WI38 (cell line): Measurements from ENCODE around the gene BCAS3.
"Not testable (repeated sequence)": the region's sequence is repeated elsewhere in the genome, so short reads cannot be mapped to it uniquely, and the experiment has no call there.

Experiments used
- H3K4me3 ChIP-seq: 2 replicates; pipeline ENCODE4 v1.5.1; 2011; ENCODE audit warnings: low read depth, mild to moderate bottlenecking, control low read depth, low read length
- TF ChIP-seq, protein P1 (sequence below): IDR thresholded peaks from 2 replicates; pipeline ENCODE4 v1.5.1; 2012; ENCODE audit warnings: low read depth, mild to moderate bottlenecking, control low read depth, low read length

The BCAS3 gene

DNA sequence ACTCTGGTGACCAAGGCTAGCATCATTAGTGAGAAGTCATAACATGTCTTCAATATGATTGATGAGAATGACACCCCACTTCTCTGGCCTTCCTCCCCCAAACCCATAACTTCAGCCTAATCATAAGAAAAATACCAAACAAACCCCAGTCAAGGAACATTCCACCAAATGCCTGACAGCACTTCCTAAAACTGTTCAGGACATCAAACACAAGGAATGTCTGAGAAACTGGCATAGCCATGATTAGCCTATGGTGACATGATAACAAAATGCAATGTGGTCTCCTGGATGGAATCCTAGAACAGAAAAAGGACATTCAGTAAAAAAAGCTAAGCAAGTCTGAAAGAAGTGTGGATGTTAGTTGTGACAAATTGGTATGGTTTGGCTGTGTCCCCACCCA lies 749.9 kb downstream of the BCAS3 start:
- no peak overlapping the region for H3K4me3 ChIP-seq
- TF ChIP-seq, protein P1, sequence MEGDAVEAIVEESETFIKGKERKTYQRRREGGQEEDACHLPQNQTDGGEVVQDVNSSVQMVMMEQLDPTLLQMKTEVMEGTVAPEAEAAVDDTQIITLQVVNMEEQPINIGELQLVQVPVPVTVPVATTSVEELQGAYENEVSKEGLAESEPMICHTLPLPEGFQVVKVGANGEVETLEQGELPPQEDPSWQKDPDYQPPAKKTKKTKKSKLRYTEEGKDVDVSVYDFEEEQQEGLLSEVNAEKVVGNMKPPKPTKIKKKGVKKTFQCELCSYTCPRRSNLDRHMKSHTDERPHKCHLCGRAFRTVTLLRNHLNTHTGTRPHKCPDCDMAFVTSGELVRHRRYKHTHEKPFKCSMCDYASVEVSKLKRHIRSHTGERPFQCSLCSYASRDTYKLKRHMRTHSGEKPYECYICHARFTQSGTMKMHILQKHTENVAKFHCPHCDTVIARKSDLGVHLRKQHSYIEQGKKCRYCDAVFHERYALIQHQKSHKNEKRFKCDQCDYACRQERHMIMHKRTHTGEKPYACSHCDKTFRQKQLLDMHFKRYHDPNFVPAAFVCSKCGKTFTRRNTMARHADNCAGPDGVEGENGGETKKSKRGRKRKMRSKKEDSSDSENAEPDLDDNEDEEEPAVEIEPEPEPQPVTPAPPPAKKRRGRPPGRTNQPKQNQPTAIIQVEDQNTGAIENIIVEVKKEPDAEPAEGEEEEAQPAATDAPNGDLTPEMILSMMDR, result no peak

- H3K4me3 ChIP-seq, result no peak overlapping the region
- TF ChIP-seq, protein P1, result no peak
Measured at GRCh38 chr17:61429274-61429673, 751.6 kb downstream of the BCAS3 start.

GRCh38 chr17:61429831-61430230 lies 752.2 kb downstream of the BCAS3 start:
- not testable (repeated sequence) for H3K4me3 ChIP-seq

DNA sequence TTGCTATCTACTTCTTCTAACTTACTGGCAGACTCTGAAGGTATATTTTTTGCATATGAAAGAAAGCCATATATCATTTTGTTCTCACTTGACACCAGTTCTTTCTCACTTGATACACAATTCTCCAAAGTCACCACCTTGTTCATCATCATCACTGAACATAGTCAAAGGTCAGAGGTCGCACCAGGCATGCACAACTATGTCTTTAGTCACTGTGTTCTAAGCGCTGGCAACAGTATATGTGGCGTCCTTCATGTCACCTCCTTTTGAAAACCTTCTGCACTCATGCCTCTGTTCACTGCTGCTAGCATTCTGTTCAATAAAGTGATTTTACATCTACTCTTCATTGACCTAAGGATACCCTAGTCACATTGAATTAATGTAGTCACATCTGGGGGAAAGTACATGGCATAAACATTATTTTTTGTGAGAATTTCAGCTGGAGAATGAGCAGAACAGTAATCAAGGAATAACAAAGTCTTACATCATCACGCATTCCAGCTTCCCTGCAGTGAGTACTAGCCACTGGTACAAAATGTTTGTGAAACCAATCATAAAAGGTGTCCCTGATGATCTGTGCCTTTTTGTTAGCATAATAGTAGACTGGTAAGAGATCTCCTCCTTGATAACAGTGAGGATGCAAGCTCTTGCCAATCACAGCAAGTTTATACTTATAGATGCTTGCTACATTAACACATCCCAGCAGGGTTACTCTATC lies 754.1 kb downstream of the BCAS3 start:
- H3K4me3 ChIP-seq, result no peak overlapping the region
- TF ChIP-seq, protein P1, result no peak

DNA sequence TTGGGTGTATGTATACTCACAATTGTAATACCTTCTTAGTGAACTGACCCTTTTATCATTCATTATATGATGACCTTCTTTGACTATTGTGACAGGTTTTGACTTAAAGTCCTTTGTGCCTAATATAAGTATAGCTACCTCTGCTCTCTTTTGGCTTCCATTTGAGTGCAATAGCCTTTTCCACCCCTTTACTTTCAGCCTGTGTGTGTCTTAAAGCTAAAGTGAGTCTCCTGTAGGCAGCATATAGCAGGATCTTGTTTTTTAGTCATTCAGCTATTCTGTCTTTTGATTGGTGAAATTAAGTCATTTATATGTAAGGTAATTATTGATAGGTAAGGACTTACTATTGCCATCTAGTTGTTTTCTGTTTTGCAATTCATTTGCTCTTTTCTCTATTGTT lies 758.6 kb downstream of the BCAS3 start:
- H3K4me3 ChIP-seq, result no peak overlapping the region
- TF ChIP-seq, protein P1, result no peak

- H3K4me3 ChIP-seq, result no peak overlapping the region
- TF ChIP-seq, protein P1, result no peak
Measured at GRCh38 chr17:61436995-61437704, 759.5 kb downstream of the BCAS3 start.

- H3K4me3 ChIP-seq, result no peak overlapping the region
- TF ChIP-seq, protein P1, result no peak
Measured at GRCh38 chr17:61440697-61441096, 763.0 kb downstream of the BCAS3 start.

- H3K4me3 ChIP-seq, result not testable (repeated sequence)
Measured at GRCh38 chr17:61441507-61441906, 763.9 kb downstream of the BCAS3 start.
